Activated gamma-delta T cell treated with anti-CD3 and anti-CD28 coated beads, Interleukin-2, amount 50 U/mL, for 16 hours (primary cell): Measurements from ENCODE around the gene FBXO28.
A peak's percentile ranks its signal among the peaks of the same experiment; 100 is the strongest.
"Not testable (repeated sequence)": the region's sequence is repeated elsewhere in the genome, so short reads cannot be mapped to it uniquely, and the experiment has no call there.

ENCODE experiments used
- DNase-seq: peaks from one replicate; pipeline ENCODE4 v3.0.0-alpha.2; 2020; ENCODE audit warnings: low read depth

The FBXO28 gene

GRCh38 chr1:224188286-224188685 is 74.4 kb downstream of the FBXO28 start:
- no peak for DNase-seq

- no peak for DNase-seq
Measured at GRCh38 chr1:224189561-224189960, 75.7 kb downstream of the FBXO28 start.

- DNase-seq = no peak
Measured at GRCh38 chr1:224192082-224192788, 78.3 kb downstream of the FBXO28 start.

DNA sequence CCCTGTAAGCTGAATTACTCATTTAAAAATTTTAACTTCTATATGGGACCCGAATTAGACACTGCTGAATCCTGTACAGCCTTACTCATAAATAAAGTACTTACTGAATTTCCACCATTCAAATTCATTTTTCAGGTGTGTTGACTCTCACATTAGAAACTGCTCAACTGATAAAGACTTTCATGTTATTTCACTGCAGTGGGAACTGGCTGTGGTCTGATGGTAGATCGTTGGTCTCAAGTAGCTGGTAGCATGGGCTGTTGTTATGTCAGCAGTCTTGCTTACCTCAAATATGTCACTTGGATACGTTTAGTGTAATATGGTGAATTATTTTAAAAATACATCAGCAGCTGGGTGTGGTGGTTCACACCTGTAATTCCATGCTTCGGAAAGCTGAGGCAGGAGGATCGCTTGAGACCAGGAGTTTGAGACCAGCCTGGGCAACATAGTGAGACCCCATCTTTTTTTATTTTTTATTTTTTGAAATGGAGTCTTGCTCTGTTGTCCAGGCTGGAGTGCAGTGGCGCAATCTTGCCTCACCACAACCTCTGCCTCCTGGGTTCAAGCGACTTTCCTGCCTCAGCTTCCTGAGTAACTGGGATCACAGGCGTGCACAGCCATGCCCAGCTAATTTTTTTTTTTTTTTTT is 79.5 kb downstream of the FBXO28 start:
- no peak for DNase-seq

DNA sequence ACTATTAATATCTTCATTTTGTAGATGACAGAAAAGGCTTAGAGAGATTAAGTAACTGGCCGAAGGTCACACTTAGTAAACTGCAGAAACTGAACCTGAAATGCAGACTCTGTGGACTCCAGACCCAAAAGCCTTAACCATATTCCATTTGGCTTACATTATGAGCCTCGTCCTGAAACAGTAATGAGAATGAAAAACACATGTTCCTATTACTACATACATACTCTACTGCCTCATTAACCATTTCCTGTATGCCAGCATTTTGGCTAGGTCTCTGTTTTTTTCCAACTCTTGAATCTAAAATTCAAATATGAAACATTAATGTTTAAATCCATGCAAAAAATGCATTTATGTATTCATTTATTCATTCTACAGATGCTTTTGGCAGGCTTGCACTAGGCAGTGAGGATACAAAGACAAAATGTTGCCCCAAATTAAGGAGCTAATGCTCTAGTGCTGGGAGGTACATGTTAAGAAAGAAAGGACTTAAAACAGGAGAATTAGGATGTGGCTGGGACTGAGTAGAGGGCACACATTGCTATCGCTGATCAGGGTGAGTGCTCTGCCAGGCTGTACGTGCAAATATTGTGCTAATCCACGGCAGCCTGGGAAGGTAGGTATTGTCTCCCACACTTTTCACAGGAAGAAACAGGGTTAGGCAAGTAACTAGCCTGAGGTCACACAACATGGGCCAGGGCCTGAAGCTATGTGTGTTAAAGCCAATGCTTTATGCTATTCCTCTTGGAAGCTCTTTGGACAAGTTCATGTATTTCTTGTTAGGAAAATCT is 83.1 kb downstream of the FBXO28 start:
- DNase-seq = no peak

DNA sequence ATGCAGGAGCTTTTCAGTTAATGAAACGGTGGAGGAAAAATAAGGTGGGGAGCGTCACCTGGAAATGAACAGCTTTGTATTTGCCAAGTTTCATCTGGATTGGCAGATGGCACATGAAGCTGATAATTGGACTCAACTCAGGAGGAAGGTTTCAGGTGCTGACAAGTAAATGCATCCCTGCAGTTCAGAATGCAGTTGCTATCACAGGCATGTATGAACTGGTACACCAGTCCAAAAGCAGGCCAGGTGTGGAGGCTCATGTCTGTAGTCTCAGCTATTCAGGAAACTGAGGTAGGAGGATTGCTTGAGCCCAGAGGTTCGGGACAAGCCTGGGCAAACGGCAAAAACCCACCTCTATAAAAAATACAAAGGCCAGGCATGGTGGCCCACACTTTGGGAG is 84.7 kb downstream of the FBXO28 start:
- DNase-seq = no peak

- no peak for DNase-seq
Measured at GRCh38 chr1:224199679-224200078, 85.8 kb downstream of the FBXO28 start.

DNA sequence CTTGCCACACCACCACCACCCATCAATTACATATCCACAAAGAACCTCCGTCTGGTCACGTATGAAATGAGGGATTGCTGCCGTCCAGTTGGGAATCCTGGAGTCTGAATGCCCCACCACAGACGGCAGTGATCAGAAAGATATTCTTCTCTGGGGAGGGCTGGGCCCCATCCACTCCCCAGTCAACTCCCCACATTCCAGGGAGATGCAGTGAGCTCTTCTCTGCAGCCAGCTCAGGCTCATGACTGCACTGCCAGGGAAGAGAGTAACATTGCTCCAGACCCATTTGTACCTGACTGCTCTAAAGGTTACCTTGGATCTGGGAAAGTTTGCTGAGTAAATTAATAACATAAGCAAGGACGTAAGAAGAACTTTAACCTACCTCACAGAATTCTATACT is 87.5 kb downstream of the FBXO28 start:
- no peak for DNase-seq

DNA sequence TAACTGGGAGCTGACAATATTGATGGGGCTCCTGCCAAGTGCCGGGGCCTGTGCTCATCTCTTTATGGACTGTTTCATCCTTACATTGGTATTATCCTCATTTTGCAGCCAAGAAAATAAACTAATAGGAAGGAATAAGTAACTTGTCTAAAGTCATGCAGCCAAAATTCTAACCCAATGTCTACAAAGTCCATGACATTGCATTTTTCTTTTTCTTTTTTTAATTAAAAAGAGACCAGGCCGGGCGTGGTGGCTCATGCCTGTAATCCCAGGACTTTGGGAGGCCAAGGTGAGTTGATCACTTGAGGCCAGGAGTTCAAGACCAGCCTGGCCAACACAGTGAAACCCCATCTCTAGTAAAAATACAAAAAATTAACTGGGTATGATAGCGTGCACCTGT is 87.9 kb downstream of the FBXO28 start:
- no peak for DNase-seq

- no peak for DNase-seq
Measured at GRCh38 chr1:224203243-224204016, 89.5 kb downstream of the FBXO28 start.

GRCh38 chr1:224205438-224205840 is 91.5 kb downstream of the FBXO28 start:
- DNase-seq = peak; percentile 11

- DNase-seq = not testable (repeated sequence)
Measured at GRCh38 chr1:224205931-224206538, 92.1 kb downstream of the FBXO28 start.

DNA sequence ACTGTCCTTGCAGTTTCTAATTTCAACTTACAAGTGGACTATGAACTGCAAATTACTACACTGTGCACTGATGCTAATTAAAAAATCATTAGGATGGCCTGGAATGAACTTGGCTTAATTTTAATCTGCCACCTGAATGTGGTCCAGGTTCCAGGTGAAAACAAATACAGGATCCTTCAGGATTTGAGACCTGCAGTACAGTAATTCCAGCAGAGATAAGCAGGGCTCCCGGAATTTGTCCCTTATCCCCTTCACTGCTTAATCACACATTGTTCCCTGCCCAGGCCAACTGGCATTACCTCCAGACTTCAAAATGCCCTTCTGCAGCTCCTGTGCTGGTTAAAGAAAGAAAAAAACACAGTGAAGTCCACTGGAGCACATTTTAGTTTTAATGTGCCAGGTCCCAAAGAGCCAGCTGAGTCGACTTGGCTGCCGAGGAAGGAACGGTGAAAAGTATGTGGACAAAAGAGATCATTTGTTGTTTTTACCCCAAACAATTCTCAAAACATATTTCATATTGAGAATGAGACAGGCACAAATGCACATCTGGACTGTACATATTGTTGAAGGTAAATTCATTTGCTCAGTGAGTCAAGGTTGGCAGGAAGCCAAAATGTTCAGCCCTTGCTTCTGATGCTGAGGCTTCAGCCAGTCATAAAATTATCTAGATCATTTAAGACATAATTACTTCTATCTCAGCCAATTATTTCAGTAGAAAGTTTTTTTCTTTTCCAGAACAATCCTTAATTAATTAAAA is 97.5 kb downstream of the FBXO28 start:
- no peak for DNase-seq
